GM12874 (cell line): Measurements from ENCODE around the gene PRIM1.

Experiments used
- TF ChIP-seq, protein P1 (sequence below): IDR thresholded peaks from 2 replicates; pipeline ENCODE4 v1.5.1; 2011; ENCODE audit warnings: low read depth, mild to moderate bottlenecking, control low read depth, low read length, moderate library complexity; ENCODE audit not compliant: insufficient read depth

PRIM1 gene

DNA sequence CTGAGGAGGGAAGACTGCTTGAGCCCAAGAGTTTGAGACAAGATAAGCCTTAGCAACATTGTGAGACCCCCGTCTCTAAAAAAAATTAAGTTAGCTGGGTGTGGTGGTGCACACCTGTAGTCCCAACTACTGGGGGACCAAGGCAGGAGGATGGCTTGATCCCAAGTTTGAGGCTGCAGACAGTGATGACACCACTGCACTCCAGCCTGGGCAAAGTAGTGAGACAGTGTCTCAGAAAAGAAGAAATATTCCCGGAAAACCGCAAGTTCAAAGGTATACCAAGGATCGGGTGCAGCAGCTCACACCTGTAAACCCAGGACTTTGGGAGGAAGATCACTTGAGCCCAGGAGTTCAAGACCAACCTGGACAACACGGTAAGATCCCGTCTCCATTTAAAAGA lies 69.8 kb downstream of the PRIM1 start:
- TF ChIP-seq, protein P1, sequence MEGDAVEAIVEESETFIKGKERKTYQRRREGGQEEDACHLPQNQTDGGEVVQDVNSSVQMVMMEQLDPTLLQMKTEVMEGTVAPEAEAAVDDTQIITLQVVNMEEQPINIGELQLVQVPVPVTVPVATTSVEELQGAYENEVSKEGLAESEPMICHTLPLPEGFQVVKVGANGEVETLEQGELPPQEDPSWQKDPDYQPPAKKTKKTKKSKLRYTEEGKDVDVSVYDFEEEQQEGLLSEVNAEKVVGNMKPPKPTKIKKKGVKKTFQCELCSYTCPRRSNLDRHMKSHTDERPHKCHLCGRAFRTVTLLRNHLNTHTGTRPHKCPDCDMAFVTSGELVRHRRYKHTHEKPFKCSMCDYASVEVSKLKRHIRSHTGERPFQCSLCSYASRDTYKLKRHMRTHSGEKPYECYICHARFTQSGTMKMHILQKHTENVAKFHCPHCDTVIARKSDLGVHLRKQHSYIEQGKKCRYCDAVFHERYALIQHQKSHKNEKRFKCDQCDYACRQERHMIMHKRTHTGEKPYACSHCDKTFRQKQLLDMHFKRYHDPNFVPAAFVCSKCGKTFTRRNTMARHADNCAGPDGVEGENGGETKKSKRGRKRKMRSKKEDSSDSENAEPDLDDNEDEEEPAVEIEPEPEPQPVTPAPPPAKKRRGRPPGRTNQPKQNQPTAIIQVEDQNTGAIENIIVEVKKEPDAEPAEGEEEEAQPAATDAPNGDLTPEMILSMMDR = no peak
